Measurements from ENCODE around the gene RAPGEF1. TPM values are rescaled to one million over a fixed set of nuclear protein-coding genes. Genes with fewer than 3 reads are reported as not detected.
A peak's percentile ranks its signal among the peaks of the same experiment; 100 is the strongest.

The RAPGEF1 gene
- total RNA-seq, 6 experiments from 2014 or later, result 22.9 to 53.6 (median 30.2) TPM

- intact Hi-C loops (cut with DNase I), result no loop called here
- Histone ChIP-seq H3K27me3 (no peaks in the 10 kb centered on the region), H3K4me3 (no peak overlapping the region), H3K4me1 (peaks cover 0 to 12% (median 6%) of the 10 kb centered on the region in 4 donors), H3K9me3 (no peaks in the 10 kb centered on the region), H3K27ac (no peak overlapping the region), H3K36me3 (peaks cover 0 to 7% (median under 1%) of the 10 kb centered on the region in 4 donors)
- WGBS (ENCODE audit: insufficient coverage, low coverage, low lambda C conversion rate, missing lambda C conversion rate), result 60% methylated on average over 2 of the region's 16 CpGs
- TF ChIP-seq POLR2A (IDR thresholded peaks at IDR 0.05), result no peak
- no peak for TF ChIP-seq CTCF (IDR thresholded peaks at IDR 0.05)
- ATAC-seq (no peak), DNase-seq (no peak)
Measured at GRCh38 chr9:131603711-131604439, 136.0 kb downstream of the RAPGEF1 start.

- no peak for TF ChIP-seq POLR2A (IDR thresholded peaks at IDR 0.05)
- no peak for TF ChIP-seq CTCF (IDR thresholded peaks at IDR 0.05)
- WGBS (ENCODE audit: insufficient coverage, low coverage, low lambda C conversion rate, missing lambda C conversion rate), result 40% methylated on average over 3 of the region's 9 CpGs
Measured at GRCh38 chr9:131603199-131603598, 136.7 kb downstream of the RAPGEF1 start.

GRCh38 chr9:131601683-131602181, 138.1 kb downstream of the RAPGEF1 start:
- no peak for ATAC-seq
- peaks cover 0 to 21% (median 8%) of the 10 kb centered on the region in 4 donors for H3K36me3 ChIP-seq
- no peaks in the 10 kb centered on the region for H3K27me3 ChIP-seq
- H3K4me1 ChIP-seq, result peaks cover 0 to 6% (median 2%) of the 10 kb centered on the region in 4 donors
- H3K9me3 ChIP-seq, result no peaks in the 10 kb centered on the region
- no peak for DNase-seq
- H3K27ac ChIP-seq, result no peak overlapping the region
- no peak overlapping the region for H3K4me3 ChIP-seq
- intact Hi-C loops (cut with DNase I), result no loop called here
- no peak for TF ChIP-seq CTCF (IDR thresholded peaks at IDR 0.05)
- no peak for TF ChIP-seq POLR2A (IDR thresholded peaks at IDR 0.05)
- 85% methylated on average over 7 of the region's 14 CpGs for WGBS (ENCODE audit: insufficient coverage, low coverage, low lambda C conversion rate, missing lambda C conversion rate)

More at GRCh38 chr9:131603199-131603598, 136.7 kb downstream of the RAPGEF1 start:
- ATAC-seq (no peak), DNase-seq (no peak)
- H3K9me3 ChIP-seq, result no peaks in the 10 kb centered on the region
- H3K4me3 ChIP-seq, result no peak overlapping the region
- no peaks in the 10 kb centered on the region for H3K27me3 ChIP-seq
- peaks cover 0 to 10% (median 2%) of the 10 kb centered on the region in 4 donors for H3K36me3 ChIP-seq
- H3K4me1 ChIP-seq, result peaks cover 0 to 12% (median 6%) of the 10 kb centered on the region in 4 donors
- H3K27ac ChIP-seq, result no peak overlapping the region
- intact Hi-C loops (cut with DNase I), result no loop called here

- peak overlapping the region in 1 of 3 donors; percentile 63 for H3K27ac ChIP-seq
- H3K4me1 ChIP-seq, result no peaks in the 10 kb centered on the region
- no peaks in the 10 kb centered on the region for H3K27me3 ChIP-seq
- peak in 2 of 3 donors; percentile 72 to 74 for DNase-seq
- no peak overlapping the region for H3K4me3 ChIP-seq
- peak; percentile 49 to 63 (median 53) for ATAC-seq
- intact Hi-C loops (cut with DNase I), result no loop called here
- TF ChIP-seq POLR2A (IDR thresholded peaks at IDR 0.05), result no peak
- no peak for TF ChIP-seq CTCF (IDR thresholded peaks at IDR 0.05)
- H3K36me3 ChIP-seq, result peaks cover 0 to 43% (median 10%) of the 10 kb centered on the region in 4 donors
- WGBS (ENCODE audit: insufficient coverage, low coverage, low lambda C conversion rate, missing lambda C conversion rate), result 80% methylated on average over 3 of the region's 17 CpGs
- H3K9me3 ChIP-seq, result no peaks in the 10 kb centered on the region
Measured at GRCh38 chr9:131598121-131598520, 141.8 kb downstream of the RAPGEF1 start.
